ENCODE measurements around the gene MRPS27. TPM values are rescaled to one million over a fixed set of nuclear protein-coding genes. Genes with fewer than 3 reads are reported as not detected.

Gene MRPS27
- total and polyA plus RNA-seq, 9 of the 15 experiments (the other 6 are each of a cell fraction or from before 2014, with no cell fraction given) = 73.6 to 144 (median 106) TPM

DNA sequence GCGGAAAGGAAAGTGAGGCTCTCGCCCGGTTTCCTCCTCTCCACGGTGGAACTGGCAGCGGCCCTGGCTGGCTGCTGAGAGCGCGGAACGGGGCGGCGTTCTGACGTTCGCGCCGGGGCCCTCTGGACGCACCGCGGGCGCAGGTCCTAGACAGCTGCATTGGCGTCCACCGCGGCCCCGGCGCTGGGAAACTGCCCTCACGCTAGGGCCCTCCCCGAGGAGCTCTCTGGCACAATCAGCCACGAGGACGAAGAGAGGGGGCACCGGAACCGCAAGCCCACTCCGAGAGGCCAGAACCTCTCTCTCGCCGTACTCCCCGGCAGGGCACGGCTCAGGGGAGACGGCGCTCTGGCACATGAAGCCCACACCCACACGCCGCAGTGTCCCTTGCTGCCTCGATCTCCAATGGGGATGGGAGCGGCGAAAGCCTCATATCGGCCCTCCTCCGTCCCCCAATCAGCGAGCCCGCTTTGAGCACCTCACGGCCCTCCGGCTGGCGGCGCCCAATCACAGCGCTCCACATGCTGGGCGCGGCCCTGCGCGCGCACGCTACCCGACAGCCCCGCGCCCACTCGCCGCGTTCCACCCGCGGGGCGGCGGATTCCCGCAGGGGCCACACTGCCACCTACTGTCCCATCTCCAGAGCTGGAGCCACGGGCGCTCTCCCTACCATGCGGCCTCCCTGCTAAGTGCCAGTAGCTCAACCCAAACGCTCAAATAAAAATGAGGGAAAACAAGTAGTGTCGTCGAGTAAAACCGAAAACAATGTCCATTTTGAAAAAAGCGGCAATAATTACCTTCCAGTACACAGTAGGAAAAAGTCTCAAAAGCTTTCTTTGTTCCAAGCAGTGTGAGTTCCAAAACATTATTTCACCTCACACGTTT is 11.8 kb downstream of the MRPS27 start (continued):
- TF ChIP-seq, protein P1, sequence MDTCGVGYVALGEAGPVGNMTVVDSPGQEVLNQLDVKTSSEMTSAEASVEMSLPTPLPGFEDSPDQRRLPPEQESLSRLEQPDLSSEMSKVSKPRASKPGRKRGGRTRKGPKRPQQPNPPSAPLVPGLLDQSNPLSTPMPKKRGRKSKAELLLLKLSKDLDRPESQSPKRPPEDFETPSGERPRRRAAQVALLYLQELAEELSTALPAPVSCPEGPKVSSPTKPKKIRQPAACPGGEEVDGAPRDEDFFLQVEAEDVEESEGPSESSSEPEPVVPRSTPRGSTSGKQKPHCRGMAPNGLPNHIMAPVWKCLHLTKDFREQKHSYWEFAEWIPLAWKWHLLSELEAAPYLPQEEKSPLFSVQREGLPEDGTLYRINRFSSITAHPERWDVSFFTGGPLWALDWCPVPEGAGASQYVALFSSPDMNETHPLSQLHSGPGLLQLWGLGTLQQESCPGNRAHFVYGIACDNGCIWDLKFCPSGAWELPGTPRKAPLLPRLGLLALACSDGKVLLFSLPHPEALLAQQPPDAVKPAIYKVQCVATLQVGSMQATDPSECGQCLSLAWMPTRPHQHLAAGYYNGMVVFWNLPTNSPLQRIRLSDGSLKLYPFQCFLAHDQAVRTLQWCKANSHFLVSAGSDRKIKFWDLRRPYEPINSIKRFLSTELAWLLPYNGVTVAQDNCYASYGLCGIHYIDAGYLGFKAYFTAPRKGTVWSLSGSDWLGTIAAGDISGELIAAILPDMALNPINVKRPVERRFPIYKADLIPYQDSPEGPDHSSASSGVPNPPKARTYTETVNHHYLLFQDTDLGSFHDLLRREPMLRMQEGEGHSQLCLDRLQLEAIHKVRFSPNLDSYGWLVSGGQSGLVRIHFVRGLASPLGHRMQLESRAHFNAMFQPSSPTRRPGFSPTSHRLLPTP (IDR thresholded peaks at IDR 0.05; ENCODE audit: borderline replicate concordance, extremely low read depth, insufficient read length) = no peak
- TF ChIP-seq HIVEP1 (CRISPR knock-in tag; IDR thresholded peaks at IDR 0.05) = no peak
- no peak for TF ChIP-seq ETV6 (IDR thresholded peaks at IDR 0.05; ENCODE audit: borderline replicate concordance in 1 of 2, low read depth in 2 of 2, low read length in 1 of 2)
- 0 out of 2 replicates have a peak, but pooled peaks have one; percentile 21 for TF ChIP-seq ETV6 (CRISPR knock-in tag; IDR thresholded peaks at IDR 0.05; ENCODE audit: borderline replicate concordance)
- TF ChIP-seq EHMT2 (IDR thresholded peaks at IDR 0.05) = no peak
- TF ChIP-seq NRF1 (conservative IDR thresholded peaks at IDR 0.05 in 1 of 2, IDR thresholded peaks at IDR 0.05 in 1 of 2) = peak; percentile 92 to 94
- TF ChIP-seq, protein P2, sequence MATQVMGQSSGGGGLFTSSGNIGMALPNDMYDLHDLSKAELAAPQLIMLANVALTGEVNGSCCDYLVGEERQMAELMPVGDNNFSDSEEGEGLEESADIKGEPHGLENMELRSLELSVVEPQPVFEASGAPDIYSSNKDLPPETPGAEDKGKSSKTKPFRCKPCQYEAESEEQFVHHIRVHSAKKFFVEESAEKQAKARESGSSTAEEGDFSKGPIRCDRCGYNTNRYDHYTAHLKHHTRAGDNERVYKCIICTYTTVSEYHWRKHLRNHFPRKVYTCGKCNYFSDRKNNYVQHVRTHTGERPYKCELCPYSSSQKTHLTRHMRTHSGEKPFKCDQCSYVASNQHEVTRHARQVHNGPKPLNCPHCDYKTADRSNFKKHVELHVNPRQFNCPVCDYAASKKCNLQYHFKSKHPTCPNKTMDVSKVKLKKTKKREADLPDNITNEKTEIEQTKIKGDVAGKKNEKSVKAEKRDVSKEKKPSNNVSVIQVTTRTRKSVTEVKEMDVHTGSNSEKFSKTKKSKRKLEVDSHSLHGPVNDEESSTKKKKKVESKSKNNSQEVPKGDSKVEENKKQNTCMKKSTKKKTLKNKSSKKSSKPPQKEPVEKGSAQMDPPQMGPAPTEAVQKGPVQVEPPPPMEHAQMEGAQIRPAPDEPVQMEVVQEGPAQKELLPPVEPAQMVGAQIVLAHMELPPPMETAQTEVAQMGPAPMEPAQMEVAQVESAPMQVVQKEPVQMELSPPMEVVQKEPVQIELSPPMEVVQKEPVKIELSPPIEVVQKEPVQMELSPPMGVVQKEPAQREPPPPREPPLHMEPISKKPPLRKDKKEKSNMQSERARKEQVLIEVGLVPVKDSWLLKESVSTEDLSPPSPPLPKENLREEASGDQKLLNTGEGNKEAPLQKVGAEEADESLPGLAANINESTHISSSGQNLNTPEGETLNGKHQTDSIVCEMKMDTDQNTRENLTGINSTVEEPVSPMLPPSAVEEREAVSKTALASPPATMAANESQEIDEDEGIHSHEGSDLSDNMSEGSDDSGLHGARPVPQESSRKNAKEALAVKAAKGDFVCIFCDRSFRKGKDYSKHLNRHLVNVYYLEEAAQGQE (IDR thresholded peaks at IDR 0.05; ENCODE audit: borderline replicate concordance) = peak; percentile 65; the same call in 1 of the 2 replicates
- TF ChIP-seq, protein P2 (CRISPR knock-in tag; IDR thresholded peaks at IDR 0.05; ENCODE audit: low read depth) = no peak
- no peak for TF ChIP-seq MCM7 (IDR thresholded peaks at IDR 0.05)
- TF ChIP-seq GABPB1 (CRISPR knock-in tag; IDR thresholded peaks at IDR 0.05) = peak; percentile 69
- TF ChIP-seq ZNF717 (CRISPR knock-in tag; IDR thresholded peaks at IDR 0.05) = no peak
- TF ChIP-seq NR4A1 (CRISPR knock-in tag; IDR thresholded peaks at IDR 0.05) = no peak
- no peak for TF ChIP-seq NR4A1 (tag; IDR thresholded peaks at IDR 0.05)
- TF ChIP-seq HLTF (IDR thresholded peaks at IDR 0.05) = peak; percentile 52; the same call in 1 of the 2 replicates
- peak in 1 of 2 experiments; percentile 84; a peak in 3 of 4 replicates for TF ChIP-seq TEAD1 (CRISPR knock-in tag; IDR thresholded peaks at IDR 0.05)
- TF ChIP-seq PHB2 (IDR thresholded peaks at IDR 0.05; ENCODE audit: low read depth) = no peak
- TF ChIP-seq ZKSCAN8 (CRISPR knock-in tag; IDR thresholded peaks at IDR 0.05) = no peak
- no peak for TF ChIP-seq SAFB2 (IDR thresholded peaks at IDR 0.05; ENCODE audit: borderline replicate concordance, low read depth, low read length, severe bottlenecking)
